H9 (cell line): ENCODE data around the gene PRRC2B. TPM values are rescaled to one million over a fixed set of nuclear protein-coding genes. Genes with fewer than 3 reads are reported as not detected.
A peak's percentile ranks its signal among the peaks of the same experiment; 100 is the strongest.

ENCODE experiments used
- DNase-seq: peaks from one replicate; pipeline ENCODE4 v3.0.0-alpha.2; 2017
- H2AFZ ChIP-seq: one replicate; pipeline ENCODE4 v1.6.1; 2013; ENCODE audit warnings: mild to moderate bottlenecking, low read length, control low read depth, moderate library complexity
- H2AK5ac ChIP-seq: 2 replicates; pipeline ENCODE4 v1.6.1; 2013; ENCODE audit warnings: low read length, control low read depth, mixed read lengths; ENCODE audit not compliant: insufficient read length
- H2BK120ac ChIP-seq: one replicate; pipeline ENCODE4 v1.6.1; 2013; ENCODE audit warnings: low read depth, mild to moderate bottlenecking, low read length, control low read depth, inconsistent platforms; ENCODE audit not compliant: poor library complexity, severe bottlenecking
- H2BK12ac ChIP-seq: 2 replicates; pipeline ENCODE4 v1.6.1; 2013; ENCODE audit warnings: low read length, control low read depth, mixed read lengths, low read depth; ENCODE audit not compliant: insufficient read length
- H2BK15ac ChIP-seq: 2 replicates; pipeline ENCODE4 v1.6.1; 2013; ENCODE audit warnings: low read depth, low read length, control low read depth
- H2BK20ac ChIP-seq: one replicate; pipeline ENCODE4 v1.6.1; 2013; ENCODE audit warnings: low read depth, mild to moderate bottlenecking, low read length, control low read depth, inconsistent platforms; ENCODE audit not compliant: poor library complexity, severe bottlenecking
- H2BK5ac ChIP-seq: 2 replicates; pipeline ENCODE4 v1.6.1; 2013; ENCODE audit warnings: low read length, control low read depth, mixed read lengths; ENCODE audit not compliant: insufficient read length
- H3K14ac ChIP-seq: 2 replicates; pipeline ENCODE4 v1.6.1; 2013; ENCODE audit warnings: low read length, control low read depth; ENCODE audit not compliant: insufficient read depth
- H3K18ac ChIP-seq: 2 replicates; pipeline ENCODE4 v1.6.1; 2013; ENCODE audit warnings: low read depth, mild to moderate bottlenecking, mixed read lengths, low read length, control low read depth; ENCODE audit not compliant: insufficient read length
- H3K23ac ChIP-seq: 2 replicates; pipeline ENCODE4 v1.6.1; 2013; ENCODE audit warnings: low read length, control low read depth, mixed read lengths, low read depth; ENCODE audit not compliant: insufficient read length
- H3K23me2 ChIP-seq: 2 replicates; pipeline ENCODE4 v1.6.1; 2013; ENCODE audit warnings: low read depth, mild to moderate bottlenecking, mixed read lengths, low read length, control low read depth; ENCODE audit not compliant: insufficient read length, poor library complexity, severe bottlenecking
- H3K27ac ChIP-seq: 2 replicates; pipeline ENCODE4 v1.5.1; 2013; ENCODE audit warnings: low read length, control low read depth, mixed read lengths, low read depth; ENCODE audit not compliant: insufficient read length
- H3K27me3 ChIP-seq: 2 replicates; pipeline ENCODE4 v1.6.1; 2013; ENCODE audit warnings: low read length, control low read depth, inconsistent platforms; ENCODE audit not compliant: insufficient read depth
- H3K4ac ChIP-seq: 2 replicates; pipeline ENCODE4 v1.6.1; 2013; ENCODE audit warnings: low read depth, mild to moderate bottlenecking, control low read depth, inconsistent platforms, low read length, moderate library complexity
- H3K4me1 ChIP-seq: 2 replicates; pipeline ENCODE4 v1.6.1; 2013; ENCODE audit warnings: low read length, control low read depth, inconsistent platforms; ENCODE audit not compliant: insufficient read depth
- H3K4me2 ChIP-seq: 2 replicates; pipeline ENCODE4 v1.6.1; 2013; ENCODE audit warnings: low read length, control low read depth, mixed read lengths; ENCODE audit not compliant: insufficient read length, insufficient read depth
- H3K56ac ChIP-seq: 2 replicates; pipeline ENCODE4 v1.6.1; 2013; ENCODE audit warnings: low read depth, mild to moderate bottlenecking, mixed read lengths, low read length, control low read depth; ENCODE audit not compliant: insufficient read length
- H3K79me1 ChIP-seq: 2 replicates; pipeline ENCODE4 v1.6.1; 2013; ENCODE audit warnings: low read depth, mild to moderate bottlenecking, moderate library complexity, low read length, control low read depth, inconsistent platforms; ENCODE audit not compliant: insufficient read depth, poor library complexity, severe bottlenecking
- H3K79me2 ChIP-seq: 2 replicates; pipeline ENCODE4 v1.6.1; 2013; ENCODE audit warnings: low read length, control low read depth, inconsistent platforms; ENCODE audit not compliant: insufficient read depth
- H3K9ac ChIP-seq: 2 replicates; pipeline ENCODE4 v1.6.1; 2013; ENCODE audit warnings: low read length, control low read depth, mixed read lengths; ENCODE audit not compliant: insufficient read length; ENCODE audit errors: extremely low read depth
- H3K9me3 ChIP-seq: one replicate; pipeline ENCODE4 v1.6.1; 2013; ENCODE audit warnings: low read depth, low read length, inconsistent platforms; ENCODE audit not compliant: control insufficient read depth
- H3T11ph ChIP-seq: one replicate; pipeline ENCODE4 v1.6.1; 2013; ENCODE audit warnings: mild to moderate bottlenecking, low read length, control low read depth, inconsistent platforms
- H4K20me1 ChIP-seq: one replicate; pipeline ENCODE4 v1.6.1; 2013; ENCODE audit not compliant: control insufficient read depth, insufficient read length, insufficient read depth
- H4K5ac ChIP-seq: 2 replicates; pipeline ENCODE4 v1.6.1; 2013; ENCODE audit warnings: low read depth, mild to moderate bottlenecking, mixed read lengths, low read length, control low read depth; ENCODE audit not compliant: insufficient read length
- H4K8ac ChIP-seq: replicated peaks from 2 replicates; pipeline ENCODE4 v1.6.1; 2013; ENCODE audit warnings: low read length, control low read depth, mixed read lengths, low read depth; ENCODE audit not compliant: insufficient read length
- H4K91ac ChIP-seq: 2 replicates; pipeline ENCODE4 v1.6.1; 2013; ENCODE audit warnings: low read depth, mild to moderate bottlenecking, moderate library complexity, mixed read lengths, low read length, control low read depth; ENCODE audit not compliant: insufficient read length
- H3K27ac Mint-ChIP-seq, 3 experiments: 2 replicates in 2 of 3; 3 replicates in 1 of 3; pipeline ENCODE4 v1.8.0; 2020 to 2021; ENCODE audit warnings: mixed read lengths in 3 of 3, mild to moderate bottlenecking in 1 of 3, moderate library complexity in 1 of 3
- H3K27me3 Mint-ChIP-seq: 2 replicates; pipeline ENCODE4 v1.8.0; 2021; ENCODE audit warnings: low read depth, mild to moderate bottlenecking, moderate library complexity, mixed read lengths
- H3K36me3 Mint-ChIP-seq, 3 experiments: 2 replicates in 2 of 3; 3 replicates in 1 of 3; pipeline ENCODE4 v1.8.0; 2020 to 2021; ENCODE audit warnings: low read depth in 3 of 3, mixed read lengths in 3 of 3; ENCODE audit not compliant: insufficient read depth in 1 of 3
- H3K4me1 Mint-ChIP-seq, 2 experiments: 2 replicates each; pipeline ENCODE4 v1.8.0; 2020; ENCODE audit warnings: mixed read lengths in 2 of 2
- H3K4me3 Mint-ChIP-seq, 2 experiments: 2 replicates in 1 of 2; 3 replicates in 1 of 2; pipeline ENCODE4 v1.8.0; 2020 to 2021; ENCODE audit warnings: mild to moderate bottlenecking in 2 of 2, mixed read lengths in 2 of 2, moderate library complexity in 1 of 2
- H3K9me3 Mint-ChIP-seq, 2 experiments: 2 replicates in 1 of 2; 3 replicates in 1 of 2; pipeline ENCODE4 v1.8.0; 2020; ENCODE audit warnings: mild to moderate bottlenecking in 2 of 2, mixed read lengths in 2 of 2, moderate library complexity in 1 of 2
- CTCF ChIP-seq: fragments of 200-600 bp; sonication (generic); conservative IDR thresholded peaks from 3 replicates; pipeline ENCODE4 v1.8.0; 2021; ENCODE audit warnings: antibody characterized with exemption, mild to moderate bottlenecking
- WGBS: extraction: QIAGEN DNeasy Blood & Tissue Kit; methylation state at CpG from one replicate; pipeline ENCODE4 v1.1.7; 2013; ENCODE audit warnings: missing lambda C conversion rate, low lambda C conversion rate, mixed read lengths; ENCODE audit not compliant: insufficient read length; ENCODE audit errors: extremely low coverage; 5-methylcytosine and 5-hydroxymethylcytosine counted together
- total RNA-seq: library from RNA; stranded (reverse); gene quantifications from 2 replicates; pipeline ENCODE4 v1.2.1, GENCODE V29; 2021

Gene PRRC2B
- total RNA-seq, 1 experiment from 2014 or later: 251 TPM

- no peak overlapping the region for H3K14ac ChIP-seq
- no peak overlapping the region for H4K8ac ChIP-seq
- no peak overlapping the region for H3T11ph ChIP-seq
- no CpG with 5 or more reads among the region's 5 CpGs for WGBS
- H3K9me3 ChIP-seq: no peaks in the 10 kb centered on the region
- H2BK120ac ChIP-seq: no peak overlapping the region
- H2BK15ac ChIP-seq: no peak overlapping the region
- no peak overlapping the region for H3K9ac ChIP-seq
- 0 out of 7 replicates have a peak overlapping the region, but pooled peaks of 1 of the 3 experiments have one; percentile 52 for H3K27ac Mint-ChIP-seq
- peaks cover 4% of the 10 kb centered on the region; the same call in 1 of the 2 replicates for H3K4me1 ChIP-seq
- H3K27me3 ChIP-seq: no peaks in the 10 kb centered on the region
- no peak overlapping the region for H3K18ac ChIP-seq
- no peak overlapping the region for H3K4ac ChIP-seq
- H3K9me3 Mint-ChIP-seq: no peaks in the 10 kb centered on the region
- no peak overlapping the region for H4K5ac ChIP-seq
- H2BK20ac ChIP-seq: no peak overlapping the region
- H3K23me2 ChIP-seq: no peaks in the 10 kb centered on the region
- H3K23ac ChIP-seq: no peak overlapping the region
- H2BK12ac ChIP-seq: no peak overlapping the region
- no peak overlapping the region for H4K91ac ChIP-seq
- H2AK5ac ChIP-seq: no peak overlapping the region
- no peaks in the 10 kb centered on the region for H3K79me1 ChIP-seq
- H2BK5ac ChIP-seq: no peak overlapping the region
- no peak overlapping the region for H3K27ac ChIP-seq
- H3K56ac ChIP-seq: no peak overlapping the region
- no peaks in the 10 kb centered on the region for H3K79me2 ChIP-seq
- DNase-seq: no peak
- H3K4me1 Mint-ChIP-seq: peaks cover 20 to 29% of the 10 kb centered on the region in 2 experiments
- H3K4me3 Mint-ChIP-seq: no peak overlapping the region
- no peak overlapping the region for H2AFZ ChIP-seq
- no peaks in the 10 kb centered on the region for H3K27me3 Mint-ChIP-seq
- no peak overlapping the region for H3K4me2 ChIP-seq
- no peaks in the 10 kb centered on the region for H4K20me1 ChIP-seq
- no peaks in the 10 kb centered on the region for H3K36me3 Mint-ChIP-seq
- TF ChIP-seq CTCF: no peak
These were observed 8.6 kb upstream of the PRRC2B start for GRCh38 chr9:131385296-131385695.
